Lower lobe of right lung (tissue), 2 donors: ENCODE results near the gene TMEM185B. TPM values are rescaled to one million over a fixed set of nuclear protein-coding genes. Genes with fewer than 3 reads are reported as not detected.
"Not testable (repeated sequence)": the region's sequence is repeated elsewhere in the genome, so short reads cannot be mapped to it uniquely, and the experiment has no call there.

Experiments
- ATAC-seq, 2 donors: fragments of 200-7000 bp; cut with Tn5 transposase; one replicate each; pipeline ENCODE4 v1.9.1; 2020 to 2022; ENCODE audit warnings: mild to moderate bottlenecking in 2 of 2, moderate library complexity in 2 of 2
- DNase-seq: peaks from one replicate; pipeline ENCODE4 v3.0.0-alpha.2; 2020
- H3K27ac ChIP-seq: fragments of 200-600 bp; one replicate; pipeline ENCODE4 v1.8.0; 2022
- H3K27me3 ChIP-seq: fragments of 200-600 bp; one replicate; pipeline ENCODE4 v1.8.0; 2022; ENCODE audit warnings: low read depth
- H3K36me3 ChIP-seq: fragments of 200-600 bp; one replicate; pipeline ENCODE4 v1.8.0; 2022; ENCODE audit warnings: mild to moderate bottlenecking
- H3K4me1 ChIP-seq: fragments of 200-600 bp; one replicate; pipeline ENCODE4 v1.8.0; 2022
- H3K4me3 ChIP-seq: fragments of 200-600 bp; one replicate; pipeline ENCODE4 v1.8.0; 2022; ENCODE audit warnings: mild to moderate bottlenecking
- H3K9me3 ChIP-seq: fragments of 200-600 bp; one replicate; pipeline ENCODE4 v1.8.0; 2022
- CTCF ChIP-seq: fragments of 200-600 bp; IDR thresholded peaks from one replicate; pipeline ENCODE4 v1.8.0; 2022; ENCODE audit warnings: antibody characterized with exemption, mild to moderate bottlenecking
- intact Hi-C: fragments of 100-400 bp; cut with DNase I; formaldehyde crosslinking; loops from one replicate; pipeline ENCODE4 v1.11.0; 2022
- total RNA-seq: library from RNA; stranded (reverse); fragmentation: NEBNext Ultra II Directional; extraction: Animal tissue kit (Norgen Biotek cat#: 25700); gene quantifications from one replicate; pipeline ENCODE4 v1.2.1, GENCODE V29; 2021
- donor health status: DM: no; HTN: yes; CAD: no; lungs with severe emphysema.

Gene TMEM185B
- total RNA-seq, 1 donor from 2014 or later, result 22.2 TPM

- peaks cover 51% of the 10 kb centered on the region for H3K4me1 ChIP-seq
- peak; percentile 61 to 64 for ATAC-seq
- H3K27me3 ChIP-seq, result no peaks in the 10 kb centered on the region
- no peaks in the 10 kb centered on the region for H3K9me3 ChIP-seq
- no peak overlapping the region for H3K27ac ChIP-seq
- DNase-seq, result no peak
- intact Hi-C loops, result no loop called here
- no peak overlapping the region for H3K4me3 ChIP-seq
- TF ChIP-seq CTCF, result no peak
- H3K36me3 ChIP-seq, result no peaks in the 10 kb centered on the region
These were observed 41.8 kb upstream of the TMEM185B start for GRCh38 chr2:120265006-120265405.

- Histone ChIP-seq H3K36me3 (no peaks in the 10 kb centered on the region), H3K4me3 (no peak overlapping the region), H3K27me3 (no peaks in the 10 kb centered on the region), H3K9me3 (no peaks in the 10 kb centered on the region), H3K27ac (no peak overlapping the region), H3K4me1 (peaks cover 53% of the 10 kb centered on the region)
- ATAC-seq (peak; percentile 64 to 76), DNase-seq (no peak)
- TF ChIP-seq CTCF, result no peak
- intact Hi-C loops, result no loop called here
These were observed 39.7 kb upstream of the TMEM185B start for GRCh38 chr2:120262761-120263428.

- DNase-seq (no peak), ATAC-seq (no peak)
- H3K36me3 ChIP-seq, result no peaks in the 10 kb centered on the region
- intact Hi-C loops, result no loop called here
- H3K27ac ChIP-seq, result no peak overlapping the region
- H3K9me3 ChIP-seq, result no peaks in the 10 kb centered on the region
- no peak overlapping the region for H3K4me3 ChIP-seq
- no peaks in the 10 kb centered on the region for H3K27me3 ChIP-seq
- H3K4me1 ChIP-seq, result peaks cover 60% of the 10 kb centered on the region
- no peak for TF ChIP-seq CTCF
These were observed 39.0 kb upstream of the TMEM185B start for GRCh38 chr2:120262150-120262549.

GRCh38 chr2:120261387-120262006 lies 38.3 kb upstream of the TMEM185B start:
- Histone ChIP-seq H3K36me3 (no peaks in the 10 kb centered on the region), H3K9me3 (no peaks in the 10 kb centered on the region), H3K4me1 (peaks cover 67% of the 10 kb centered on the region), H3K27ac (no peak overlapping the region), H3K4me3 (no peak overlapping the region), H3K27me3 (no peaks in the 10 kb centered on the region)
- intact Hi-C loops, result no loop called here
- ATAC-seq (no peak), DNase-seq (no peak)
- TF ChIP-seq CTCF, result no peak

GRCh38 chr2:120260736-120261135 lies 37.5 kb upstream of the TMEM185B start:
- ATAC-seq, result no peak
- intact Hi-C loops, result no loop called here
- peaks cover 70% of the 10 kb centered on the region for H3K4me1 ChIP-seq
- DNase-seq, result no peak
- no peak overlapping the region for H3K27ac ChIP-seq
- no peaks in the 10 kb centered on the region for H3K27me3 ChIP-seq
- H3K4me3 ChIP-seq, result no peak overlapping the region
- H3K36me3 ChIP-seq, result no peaks in the 10 kb centered on the region
- TF ChIP-seq CTCF, result no peak
- H3K9me3 ChIP-seq, result no peaks in the 10 kb centered on the region

GRCh38 chr2:120259939-120260338 lies 36.7 kb upstream of the TMEM185B start:
- ATAC-seq, H3K4me3 ChIP-seq, DNase-seq, intact Hi-C loops, H3K27ac ChIP-seq, H3K9me3 ChIP-seq, H3K27me3 ChIP-seq, H3K36me3 ChIP-seq: not testable (repeated sequence)
- peaks cover 71% of the 10 kb centered on the region for H3K4me1 ChIP-seq
